ENCODE results near the gene SF3B4. TPM values are rescaled to one million over a fixed set of nuclear protein-coding genes. Genes with fewer than 3 reads are reported as not detected.

Gene SF3B4, protein sequence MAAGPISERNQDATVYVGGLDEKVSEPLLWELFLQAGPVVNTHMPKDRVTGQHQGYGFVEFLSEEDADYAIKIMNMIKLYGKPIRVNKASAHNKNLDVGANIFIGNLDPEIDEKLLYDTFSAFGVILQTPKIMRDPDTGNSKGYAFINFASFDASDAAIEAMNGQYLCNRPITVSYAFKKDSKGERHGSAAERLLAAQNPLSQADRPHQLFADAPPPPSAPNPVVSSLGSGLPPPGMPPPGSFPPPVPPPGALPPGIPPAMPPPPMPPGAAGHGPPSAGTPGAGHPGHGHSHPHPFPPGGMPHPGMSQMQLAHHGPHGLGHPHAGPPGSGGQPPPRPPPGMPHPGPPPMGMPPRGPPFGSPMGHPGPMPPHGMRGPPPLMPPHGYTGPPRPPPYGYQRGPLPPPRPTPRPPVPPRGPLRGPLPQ
- 76.7 TPM for polyA plus RNA-seq (2013, experiment 1 of 2)
- polyA plus RNA-seq (2013, experiment 2 of 2): 78.0 TPM

DNA sequence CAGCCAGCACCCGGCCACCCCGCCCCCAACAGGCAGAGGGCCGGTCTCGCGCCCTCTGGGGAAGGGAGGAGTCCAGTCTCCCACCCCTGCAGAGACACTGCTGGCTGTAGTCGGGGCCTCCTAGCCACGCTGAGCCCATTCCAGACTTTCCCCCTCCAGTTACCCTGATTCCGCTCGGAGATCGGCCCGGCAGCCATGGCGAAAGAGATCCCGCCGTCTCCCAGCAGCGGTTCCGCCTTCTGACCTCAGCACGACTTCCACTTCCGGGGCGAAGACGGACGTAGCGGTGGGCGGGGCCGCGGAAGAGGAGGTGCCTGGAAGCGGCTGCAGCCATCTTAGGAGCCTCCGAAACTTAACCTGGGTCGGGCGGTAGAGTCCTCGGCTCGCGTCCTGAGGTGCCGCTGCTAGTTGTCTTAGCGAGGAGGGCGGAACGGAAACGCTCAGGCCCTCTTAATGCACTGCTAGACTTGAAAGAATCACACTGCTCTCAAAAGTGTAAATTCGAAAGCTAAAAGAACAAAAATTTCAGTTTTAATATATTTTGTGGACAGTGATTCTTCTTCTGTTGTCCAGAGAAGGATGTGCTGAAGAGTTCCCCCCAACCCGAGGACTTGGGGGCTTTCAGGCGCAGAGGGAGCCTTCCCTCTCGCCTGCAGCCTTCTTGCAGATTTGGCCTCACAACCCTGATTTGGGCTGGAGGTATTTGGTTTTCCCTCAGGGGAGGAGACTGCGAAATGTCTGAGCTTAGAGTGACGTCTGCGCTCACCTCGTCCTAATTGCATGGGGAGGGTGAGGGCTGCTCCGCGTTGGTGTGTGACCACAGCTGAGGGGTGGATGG is at the start of gene SF3B4:
Gene SF3B4, minus strand, starts transcription at position 241 of the 838 bp plus-strand sequence. Its CDS starts 44 bp downstream, at position 197.
- Histone ChIP-seq H3K23ac (ENCODE audit: low read length in 2 of 2) (peak within 1 kb of the TSS; percentile 32 to 44), H3K4me1 (ENCODE audit: control insufficient read depth, insufficient read depth, low read depth, low read length) (peaks cover 9% of the 10 kb centered on the region), H2BK120ac (ENCODE audit: low read depth, low read length) (no peak within 1 kb of the TSS), H2BK15ac (ENCODE audit: low read depth, poor library complexity, severe bottlenecking) (peak within 1 kb of the TSS; percentile 34), H4K91ac (ENCODE audit: low read length) (peak within 1 kb of the TSS; percentile 94), H3K36me3 (ENCODE audit: control insufficient read depth in 1 of 2, insufficient read depth in 2 of 2, low read depth in 1 of 2, low read length in 2 of 2) (peaks cover 40 to 83% of the 10 kb centered on the region in 2 experiments), H2BK12ac (ENCODE audit: low read length in 2 of 2) (peak within 1 kb of the TSS in 1 of 2 experiments; percentile 19), H3K4ac (ENCODE audit: low read depth in 1 of 2, low read length in 2 of 2) (peak within 1 kb of the TSS; percentile 78 to 95), H3K79me1 (replicated peaks; ENCODE audit: low read length, poor library complexity, severe bottlenecking) (peaks cover 19% of the 10 kb centered on the region), H2BK5ac (ENCODE audit: low read depth, low read length, poor library complexity, severe bottlenecking) (peak within 1 kb of the TSS; percentile 74), H2AK5ac (ENCODE audit: low read length, severe bottlenecking) (peak within 1 kb of the TSS; percentile 70), H3K9ac (ENCODE audit: low read length) (peak within 1 kb of the TSS; percentile 99), H3K27ac (ENCODE audit: low read length, poor library complexity, severe bottlenecking) (peak within 1 kb of the TSS; percentile 94), H3K14ac (ENCODE audit: low read length in 2 of 2) (no peak within 1 kb of the TSS), H3K18ac (ENCODE audit: low read depth in 1 of 2, low read length in 2 of 2) (peak within 1 kb of the TSS; percentile 92 to 93), H3K4me3 (ENCODE audit: insufficient read depth in 1 of 2, low read depth in 1 of 2, low read length in 2 of 2) (peak within 1 kb of the TSS; percentile 91 to 97), H2AFZ (ENCODE audit: low read depth, low read length) (peak within 1 kb of the TSS; percentile 24), H3K27me3 (ENCODE audit: control insufficient read depth in 1 of 2, insufficient read depth in 1 of 2, low read length in 2 of 2) (no peaks in the 10 kb centered on the region), H3K9me3 (ENCODE audit: control insufficient read depth, low read length) (no peaks in the 10 kb centered on the region), H4K8ac (ENCODE audit: low read length) (peak within 1 kb of the TSS; percentile 96), H3K4me2 (ENCODE audit: low read length, poor library complexity, severe bottlenecking) (peak within 1 kb of the TSS; percentile 57)
- peak; percentile 93 for DNase-seq
- WGBS: under 1% methylated on average over 45 of the region's 47 CpGs

DNA sequence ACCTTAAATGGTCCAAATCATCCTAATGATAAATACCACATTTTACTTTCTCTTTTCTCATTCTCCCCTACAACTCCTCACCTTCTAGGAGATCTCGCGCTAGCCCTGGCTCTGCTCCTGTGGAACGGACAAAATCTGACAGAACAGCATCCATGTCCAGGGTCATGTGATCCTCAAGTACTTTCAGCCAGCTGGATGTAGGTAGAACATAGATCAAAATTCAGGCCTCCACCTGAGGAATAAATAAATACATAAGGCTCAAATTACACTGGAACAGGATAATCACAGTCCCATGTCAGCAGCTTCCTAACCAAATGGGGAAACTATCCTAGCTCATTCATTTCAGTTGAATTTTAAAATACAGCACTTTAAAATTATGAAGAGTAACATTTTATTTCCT is 49.7 kb upstream of the SF3B4 start:
- H2AFZ ChIP-seq (ENCODE audit: low read depth, low read length): no peak overlapping the region
- H3K18ac ChIP-seq (ENCODE audit: low read depth in 1 of 2, low read length in 2 of 2): no peak overlapping the region
- H2BK15ac ChIP-seq (ENCODE audit: low read depth, poor library complexity, severe bottlenecking): no peak overlapping the region
- peaks cover 14 to 38% of the 10 kb centered on the region in 2 experiments for H3K36me3 ChIP-seq (ENCODE audit: control insufficient read depth in 1 of 2, insufficient read depth in 2 of 2, low read depth in 1 of 2, low read length in 2 of 2)
- H3K27me3 ChIP-seq (ENCODE audit: control insufficient read depth in 1 of 2, insufficient read depth in 1 of 2, low read length in 2 of 2): no peaks in the 10 kb centered on the region
- H3K9me3 ChIP-seq (ENCODE audit: control insufficient read depth, low read length): no peaks in the 10 kb centered on the region
- DNase-seq: no peak
- H2BK5ac ChIP-seq (ENCODE audit: low read depth, low read length, poor library complexity, severe bottlenecking): no peak overlapping the region
- no peak overlapping the region for H3K23ac ChIP-seq (ENCODE audit: low read length in 2 of 2)
- H3K4me1 ChIP-seq (ENCODE audit: control insufficient read depth, insufficient read depth, low read depth, low read length): peaks cover 1% of the 10 kb centered on the region
- H3K4me2 ChIP-seq (ENCODE audit: low read length, poor library complexity, severe bottlenecking): no peak overlapping the region
- H3K14ac ChIP-seq (ENCODE audit: low read length in 2 of 2): no peak overlapping the region
- H3K4ac ChIP-seq (ENCODE audit: low read depth in 1 of 2, low read length in 2 of 2): no peak overlapping the region
- no peak overlapping the region for H3K9ac ChIP-seq (ENCODE audit: low read length)
- no peak overlapping the region for H3K27ac ChIP-seq (ENCODE audit: low read length, poor library complexity, severe bottlenecking)
- WGBS: 95% methylated on average over 3 of the region's 3 CpGs
- H4K91ac ChIP-seq (ENCODE audit: low read length): no peak overlapping the region
- peaks cover 16% of the 10 kb centered on the region for H3K79me1 ChIP-seq (replicated peaks; ENCODE audit: low read length, poor library complexity, severe bottlenecking)
- H3K4me3 ChIP-seq (ENCODE audit: insufficient read depth in 1 of 2, low read depth in 1 of 2, low read length in 2 of 2): no peak overlapping the region
- no peak overlapping the region for H2BK120ac ChIP-seq (ENCODE audit: low read depth, low read length)
- H4K8ac ChIP-seq (ENCODE audit: low read length): no peak overlapping the region
- no peak overlapping the region for H2BK12ac ChIP-seq (ENCODE audit: low read length in 2 of 2)
- H2AK5ac ChIP-seq (ENCODE audit: low read length, severe bottlenecking): no peak overlapping the region

DNA sequence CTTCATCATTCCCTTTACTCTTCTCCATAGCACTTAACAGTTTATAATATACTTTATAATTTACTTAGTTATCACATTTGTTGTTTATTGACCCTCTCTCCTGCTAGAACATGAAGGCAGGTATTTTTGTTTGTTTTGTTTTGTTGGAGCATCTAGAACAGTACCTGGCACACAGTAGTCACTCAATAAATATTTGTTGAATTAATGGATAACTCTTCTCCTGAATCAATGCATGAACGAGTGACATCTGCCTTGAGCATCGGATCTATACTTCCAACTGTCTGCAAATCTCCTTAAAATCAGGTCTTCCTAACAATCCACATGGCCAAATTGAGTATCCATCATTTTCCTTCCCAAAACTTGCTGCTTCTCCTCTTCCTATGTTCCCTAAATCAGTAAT is 44.9 kb upstream of the SF3B4 start:
- no peak overlapping the region for H4K8ac ChIP-seq (ENCODE audit: low read length)

DNA sequence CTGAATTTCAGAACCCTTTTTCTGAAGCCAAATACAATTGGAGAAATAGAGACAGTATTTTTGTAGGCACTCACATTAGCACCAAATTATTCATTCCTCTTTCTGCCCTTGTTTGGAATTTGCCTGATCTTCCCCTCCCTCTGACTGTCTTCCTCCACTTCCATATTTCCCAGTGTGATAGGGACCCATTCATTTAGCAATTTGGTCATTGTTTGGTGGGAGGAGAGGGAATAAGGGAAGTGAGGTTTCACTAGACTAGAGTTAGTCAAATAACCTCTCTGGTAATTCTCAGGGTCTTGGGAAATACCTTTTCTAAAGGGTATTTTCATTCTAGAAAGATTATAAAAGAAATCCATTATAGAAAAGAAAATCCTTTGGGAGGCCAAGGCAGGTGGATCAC is 40.0 kb upstream of the SF3B4 start:
- Histone ChIP-seq H2BK15ac (ENCODE audit: low read depth, poor library complexity, severe bottlenecking) (no peak overlapping the region), H3K14ac (ENCODE audit: low read length in 2 of 2) (no peak overlapping the region), H3K79me1 (replicated peaks; ENCODE audit: low read length, poor library complexity, severe bottlenecking) (peaks cover 27% of the 10 kb centered on the region), H3K4me1 (ENCODE audit: control insufficient read depth, insufficient read depth, low read depth, low read length) (no peaks in the 10 kb centered on the region), H3K9me3 (ENCODE audit: control insufficient read depth, low read length) (no peaks in the 10 kb centered on the region), H3K4me3 (ENCODE audit: insufficient read depth in 1 of 2, low read depth in 1 of 2, low read length in 2 of 2) (no peak overlapping the region), H3K4me2 (ENCODE audit: low read length, poor library complexity, severe bottlenecking) (no peak overlapping the region), H3K4ac (ENCODE audit: low read depth in 1 of 2, low read length in 2 of 2) (no peak overlapping the region), H3K27me3 (ENCODE audit: control insufficient read depth in 1 of 2, insufficient read depth in 1 of 2, low read length in 2 of 2) (no peaks in the 10 kb centered on the region), H4K8ac (ENCODE audit: low read length) (no peak overlapping the region), H3K36me3 (ENCODE audit: control insufficient read depth in 1 of 2, insufficient read depth in 2 of 2, low read depth in 1 of 2, low read length in 2 of 2) (peaks cover 41 to 92% of the 10 kb centered on the region in 2 experiments), H3K9ac (ENCODE audit: low read length) (no peak overlapping the region), H2BK12ac (ENCODE audit: low read length in 2 of 2) (no peak overlapping the region), H2AK5ac (ENCODE audit: low read length, severe bottlenecking) (no peak overlapping the region), H3K23ac (ENCODE audit: low read length in 2 of 2) (no peak overlapping the region), H4K91ac (ENCODE audit: low read length) (no peak overlapping the region), H3K27ac (ENCODE audit: low read length, poor library complexity, severe bottlenecking) (no peak overlapping the region), H2AFZ (ENCODE audit: low read depth, low read length) (no peak overlapping the region), H3K18ac (ENCODE audit: low read depth in 1 of 2, low read length in 2 of 2) (no peak overlapping the region), H2BK120ac (ENCODE audit: low read depth, low read length) (no peak overlapping the region), H2BK5ac (ENCODE audit: low read depth, low read length, poor library complexity, severe bottlenecking) (no peak overlapping the region)
- no peak for DNase-seq

More for the DNA sequence above, 44.9 kb upstream of the SF3B4 start:
- no peak overlapping the region for H2BK12ac ChIP-seq (ENCODE audit: low read length in 2 of 2)
- peaks cover 24% of the 10 kb centered on the region for H3K79me1 ChIP-seq (replicated peaks; ENCODE audit: low read length, poor library complexity, severe bottlenecking)
- H3K27ac ChIP-seq (ENCODE audit: low read length, poor library complexity, severe bottlenecking): no peak overlapping the region
- no peaks in the 10 kb centered on the region for H3K27me3 ChIP-seq (ENCODE audit: control insufficient read depth in 1 of 2, insufficient read depth in 1 of 2, low read length in 2 of 2)
- H2BK15ac ChIP-seq (ENCODE audit: low read depth, poor library complexity, severe bottlenecking): no peak overlapping the region
- no peak overlapping the region for H3K4me3 ChIP-seq (ENCODE audit: insufficient read depth in 1 of 2, low read depth in 1 of 2, low read length in 2 of 2)
- no peak overlapping the region for H3K9ac ChIP-seq (ENCODE audit: low read length)
- H3K18ac ChIP-seq (ENCODE audit: low read depth in 1 of 2, low read length in 2 of 2): no peak overlapping the region
- over 99% methylated on average over 2 of the region's 2 CpGs for WGBS
- no peak overlapping the region for H2AK5ac ChIP-seq (ENCODE audit: low read length, severe bottlenecking)
- H4K91ac ChIP-seq (ENCODE audit: low read length): no peak overlapping the region
- H2BK120ac ChIP-seq (ENCODE audit: low read depth, low read length): no peak overlapping the region
- H2AFZ ChIP-seq (ENCODE audit: low read depth, low read length): no peak overlapping the region
- no peak overlapping the region for H2BK5ac ChIP-seq (ENCODE audit: low read depth, low read length, poor library complexity, severe bottlenecking)
- peaks cover 1% of the 10 kb centered on the region for H3K4me1 ChIP-seq (ENCODE audit: control insufficient read depth, insufficient read depth, low read depth, low read length)
- no peak overlapping the region for H3K23ac ChIP-seq (ENCODE audit: low read length in 2 of 2)
- peaks cover 30 to 78% of the 10 kb centered on the region in 2 experiments for H3K36me3 ChIP-seq (ENCODE audit: control insufficient read depth in 1 of 2, insufficient read depth in 2 of 2, low read depth in 1 of 2, low read length in 2 of 2)
- no peak overlapping the region for H3K14ac ChIP-seq (ENCODE audit: low read length in 2 of 2)
- H3K4ac ChIP-seq (ENCODE audit: low read depth in 1 of 2, low read length in 2 of 2): no peak overlapping the region
- DNase-seq: no peak
- no peak overlapping the region for H3K4me2 ChIP-seq (ENCODE audit: low read length, poor library complexity, severe bottlenecking)
- H3K9me3 ChIP-seq (ENCODE audit: control insufficient read depth, low read length): no peaks in the 10 kb centered on the region
